Suppressor macrophage treated with lipopolysaccharide for 4 hours (primary cell): ENCODE data around the gene NEK11.
"Not testable (repeated sequence)": the region's sequence is repeated elsewhere in the genome, so short reads cannot be mapped to it uniquely, and the experiment has no call there.

Experiments used
- DNase-seq: peaks from one replicate; pipeline ENCODE4 v3.0.0-alpha.2; 2020

The NEK11 gene

GRCh38 chr3:131026321-131027151 is at the start of gene NEK11, which contains the start of gene ASTE1:
Gene NEK11, plus strand, starts transcription at chr3:131026877. Its CDS starts 2,832 bp downstream, at chr3:131029709.
Gene ASTE1, minus strand, starts transcription at chr3:131026825. Its CDS starts 1,519 bp downstream, at chr3:131025306.
- DNase-seq, result peak; percentile 92

DNA sequence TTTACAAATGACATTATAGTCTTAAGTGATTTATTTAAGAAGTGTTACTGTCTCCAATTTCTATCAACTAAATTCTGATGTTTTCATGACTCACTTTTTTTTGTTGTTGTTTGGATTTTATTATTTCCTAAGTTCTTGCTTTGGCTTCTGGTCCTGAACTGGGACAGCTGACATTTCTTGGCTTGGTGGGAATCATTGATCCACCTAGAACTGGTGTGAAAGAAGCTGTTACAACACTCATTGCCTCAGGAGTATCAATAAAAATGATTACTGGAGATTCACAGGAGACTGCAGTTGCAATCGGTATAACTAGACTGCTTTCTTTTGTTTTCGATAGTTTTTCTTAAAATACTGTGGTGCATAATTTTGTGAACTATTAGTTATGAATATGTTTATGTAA is 47.6 kb upstream of the NEK11 start:
- DNase-seq, result no peak

DNA sequence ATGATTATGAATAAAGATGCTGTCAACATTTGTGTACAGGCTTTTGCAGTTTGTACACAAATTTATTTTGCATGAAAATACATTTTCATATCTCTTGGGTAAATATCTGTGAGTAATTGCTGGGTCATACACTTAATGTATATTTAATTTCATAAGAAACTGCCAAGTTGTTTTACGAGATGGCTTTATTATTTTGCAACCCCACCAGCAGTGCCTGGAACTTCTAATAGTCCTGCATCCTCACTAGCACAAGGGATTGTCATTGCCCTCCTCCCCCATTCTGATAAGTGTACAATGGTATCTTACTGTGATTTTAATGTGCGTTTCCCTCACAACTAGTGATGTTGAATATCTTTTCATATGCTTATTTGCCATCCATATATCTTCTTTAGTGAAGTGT is 45.2 kb upstream of the NEK11 start:
- DNase-seq, result no peak

DNA sequence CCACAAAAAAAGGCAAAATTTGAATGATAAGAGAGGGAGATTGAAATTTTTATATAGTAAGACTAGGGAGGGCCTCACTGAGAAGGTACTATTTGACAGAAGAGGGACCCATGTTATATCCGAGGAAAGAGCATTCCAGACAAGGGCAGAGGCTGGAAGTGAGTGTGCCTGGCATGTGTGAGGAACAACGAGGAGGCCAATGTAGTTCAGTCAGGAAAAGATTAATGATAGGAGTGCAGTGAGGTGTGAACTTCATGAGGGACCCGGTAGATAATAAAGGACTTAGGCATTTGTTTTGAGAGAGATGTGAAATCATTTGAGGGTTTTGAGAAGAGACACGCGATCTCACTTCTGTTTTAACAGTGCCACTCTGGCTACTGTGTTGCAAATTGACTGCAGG is 36.4 kb upstream of the NEK11 start:
- no peak for DNase-seq

GRCh38 chr3:130991126-130991525 is 35.6 kb upstream of the NEK11 start:
- DNase-seq, result no peak

- no peak for DNase-seq
These were observed 34.3 kb upstream of the NEK11 start for GRCh38 chr3:130992344-130992743.

DNA sequence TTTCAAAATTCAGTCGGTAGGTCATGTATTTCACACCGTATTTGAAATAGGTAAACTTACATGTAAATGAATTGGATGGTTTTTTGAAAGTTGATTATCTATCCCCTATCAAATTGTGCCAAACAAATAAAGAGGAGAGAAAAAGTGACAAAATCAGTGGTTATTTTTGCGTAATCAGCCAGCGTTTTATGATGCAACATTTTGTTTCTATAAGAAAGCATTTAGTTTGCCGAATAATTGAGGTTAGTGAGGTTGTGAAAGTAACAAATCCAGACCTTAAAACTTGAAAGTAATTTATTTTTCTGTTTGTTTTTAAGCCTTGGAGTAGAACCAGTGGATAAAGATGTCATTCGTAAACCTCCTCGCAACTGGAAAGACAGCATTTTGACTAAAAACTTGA is 29.4 kb upstream of the NEK11 start:
- peak; percentile 41 for DNase-seq

DNA sequence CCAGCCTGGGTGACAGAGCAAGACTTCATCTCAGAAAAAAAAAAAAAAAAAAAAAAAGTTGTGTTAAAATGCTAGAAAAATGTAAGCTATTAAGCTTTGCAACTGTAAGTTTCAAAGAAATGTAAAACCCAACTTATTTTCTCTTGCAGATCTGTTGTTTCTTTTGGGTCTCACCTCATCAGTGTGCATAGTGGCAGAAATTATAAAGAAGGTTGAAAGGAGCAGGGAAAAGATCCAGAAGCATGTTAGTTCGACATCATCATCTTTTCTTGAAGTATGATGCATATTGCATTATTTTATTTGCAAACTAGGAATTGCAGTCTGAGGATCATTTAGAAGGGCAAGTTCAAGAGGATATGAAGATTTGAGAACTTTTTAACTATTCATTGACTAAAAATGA is 25.6 kb upstream of the NEK11 start:
- DNase-seq, result no peak

DNA sequence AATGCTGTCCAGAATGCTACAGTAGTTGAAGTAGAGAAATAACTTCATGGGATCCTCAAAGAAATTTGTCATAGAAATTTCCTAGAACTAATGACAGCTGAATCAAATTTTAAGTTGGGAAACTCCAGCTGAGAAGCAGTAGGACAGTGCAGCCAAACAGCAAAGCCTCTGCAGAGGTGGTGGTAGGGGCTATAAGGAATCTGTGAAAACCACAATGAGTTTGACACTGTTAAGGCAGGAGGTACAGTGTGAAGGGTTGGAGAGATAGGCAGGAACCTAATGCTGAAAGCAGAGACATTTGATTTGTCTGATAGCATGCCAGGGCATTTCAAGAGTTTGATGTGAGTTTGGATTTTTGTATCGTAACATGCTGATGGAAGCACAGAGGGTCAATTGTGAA is 22.1 kb upstream of the NEK11 start:
- no peak for DNase-seq

DNA sequence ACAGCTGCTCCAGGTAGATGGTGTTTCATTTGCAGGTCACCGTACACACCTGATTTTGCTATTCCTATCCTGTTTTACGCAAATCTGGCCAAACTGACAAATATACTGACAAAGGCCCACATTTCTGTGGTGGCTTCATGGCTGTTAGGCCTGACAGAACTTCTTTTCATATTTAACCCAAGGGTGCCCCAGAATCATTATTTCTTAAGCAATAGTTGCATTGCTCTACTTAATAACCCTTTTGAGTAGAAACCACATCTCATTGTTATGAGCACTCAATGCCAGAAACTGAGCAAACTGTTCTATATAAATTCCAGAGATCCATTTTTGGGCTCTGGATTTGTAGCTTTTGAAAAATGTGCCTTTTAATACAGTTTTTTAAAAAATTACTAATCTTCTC is 19.4 kb upstream of the NEK11 start:
- no peak for DNase-seq

GRCh38 chr3:131007782-131008181 is 18.9 kb upstream of the NEK11 start:
- DNase-seq, result no peak

DNA sequence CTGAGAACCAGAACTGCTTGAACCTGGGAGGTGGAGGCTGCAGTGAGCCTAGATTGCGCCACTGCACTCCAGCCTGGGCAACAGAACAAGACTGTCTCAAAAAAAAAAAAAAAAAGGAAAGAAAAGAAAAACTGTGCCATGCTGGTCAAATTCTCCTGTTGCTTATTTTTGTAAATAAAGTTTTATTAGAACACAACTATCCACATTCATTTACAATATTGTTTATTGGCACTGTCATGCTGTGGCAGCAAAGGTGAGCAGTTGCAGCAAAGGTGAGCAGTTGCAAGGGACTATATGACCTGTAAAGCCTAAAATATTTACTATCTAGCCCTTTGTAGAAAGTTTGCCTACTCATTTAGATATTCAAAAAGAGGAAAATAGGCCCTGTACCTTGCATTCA is 18.4 kb upstream of the NEK11 start:
- DNase-seq, result no peak

GRCh38 chr3:131009698-131010097 is 17.0 kb upstream of the NEK11 start:
- DNase-seq, result no peak

- DNase-seq, result no peak
These were observed 7.7 kb upstream of the NEK11 start for GRCh38 chr3:131018970-131019369.

DNA sequence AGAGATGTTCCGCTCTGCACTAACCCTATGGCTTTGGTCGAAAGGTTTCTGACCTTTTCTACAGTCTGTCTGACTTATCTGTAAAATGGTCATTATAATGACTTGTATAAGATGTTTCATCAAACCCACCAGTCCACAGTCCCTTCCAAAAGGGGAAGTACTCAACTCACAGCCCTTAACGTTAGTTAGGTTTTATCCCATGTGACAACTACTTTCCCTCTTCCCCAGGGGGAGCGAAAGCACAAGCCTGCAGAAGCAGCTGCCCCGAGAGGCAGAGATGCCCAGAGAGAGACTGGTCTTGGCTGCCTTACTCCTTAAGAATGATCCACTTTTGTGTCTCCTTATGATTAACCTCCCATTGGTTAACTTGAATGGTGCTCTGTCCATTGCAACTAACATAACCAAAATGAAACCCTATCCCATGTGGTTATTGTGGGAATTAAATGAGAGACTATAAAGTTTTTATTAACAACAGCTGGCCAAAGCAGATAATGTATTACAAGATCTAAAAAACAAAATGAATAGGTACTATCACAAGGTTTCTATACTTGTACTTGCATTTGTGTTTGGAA is 6.5 kb upstream of the NEK11 start:
- DNase-seq, result peak; percentile 68

DNA sequence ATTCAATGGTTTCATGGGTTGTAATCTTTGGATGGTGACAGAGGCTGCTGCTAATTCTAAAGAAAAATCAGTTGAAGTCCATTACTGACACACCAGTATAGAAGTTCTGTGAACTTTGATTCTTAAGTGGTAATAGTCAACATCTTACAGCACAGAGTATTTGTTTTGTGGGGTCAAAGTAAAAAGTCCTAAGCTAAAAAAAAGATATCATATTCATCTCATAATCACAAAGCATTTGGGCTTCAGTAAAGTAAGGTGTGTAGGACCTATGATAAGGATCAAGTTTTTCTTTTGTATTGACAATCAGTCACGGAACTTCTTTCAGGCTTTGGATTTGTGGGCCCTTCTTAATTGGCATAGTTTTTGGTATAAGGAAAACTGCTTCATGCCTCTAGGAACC is 1.1 kb upstream of the NEK11 start:
- no peak for DNase-seq

DNA sequence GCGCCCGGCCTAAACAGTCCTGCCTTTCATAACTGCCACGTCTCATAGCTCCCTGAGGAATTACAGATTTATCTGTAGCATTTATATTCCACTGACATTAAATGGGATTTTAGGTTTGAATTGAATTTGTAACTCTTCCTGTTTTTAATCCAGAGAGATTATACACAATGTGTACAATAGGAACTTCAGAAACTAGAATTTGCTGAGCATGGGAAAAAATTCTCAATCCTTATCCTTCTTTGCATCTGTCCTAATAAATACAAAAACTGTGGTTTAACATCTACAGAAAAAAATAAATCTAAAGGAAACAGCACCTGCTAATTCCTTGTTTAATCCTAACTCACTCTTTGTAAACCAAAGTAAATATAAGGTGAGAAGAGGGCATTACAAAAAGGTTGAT is 2.2 kb downstream of the NEK11 start:
- DNase-seq, result no peak

DNA sequence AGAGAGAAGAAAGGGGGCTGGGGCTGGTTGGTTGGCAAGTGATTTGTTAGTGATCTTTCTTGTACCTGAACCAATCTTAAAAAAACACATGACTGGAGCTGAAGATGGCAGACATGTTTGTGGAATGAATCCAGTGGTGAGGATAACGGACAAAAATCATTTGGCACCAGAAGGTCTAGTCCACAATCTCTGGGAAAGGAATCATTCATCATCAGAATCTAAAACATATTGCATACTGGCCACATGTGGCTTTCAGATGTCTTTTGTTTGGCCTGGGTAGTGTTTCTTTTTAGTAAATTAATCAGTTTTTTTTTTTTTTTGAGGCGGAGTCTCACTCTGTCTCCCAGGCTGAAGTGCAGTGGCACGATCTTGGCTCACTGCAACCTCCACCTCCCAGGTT is 5.0 kb downstream of the NEK11 start:
- no peak for DNase-seq

- peak; percentile 73 for DNase-seq
These were observed 6.9 kb downstream of the NEK11 start for GRCh38 chr3:131033480-131034080.

- DNase-seq, result no peak
These were observed 9.6 kb downstream of the NEK11 start for GRCh38 chr3:131036200-131036816.

- no peak for DNase-seq
These were observed 10.3 kb downstream of the NEK11 start for GRCh38 chr3:131036986-131037385.

- DNase-seq, result no peak
These were observed 11.6 kb downstream of the NEK11 start for GRCh38 chr3:131038326-131038725.

- DNase-seq, result not testable (repeated sequence)
These were observed 15.8 kb downstream of the NEK11 start for GRCh38 chr3:131042271-131042985.
